Stimulated activated CD8-positive, alpha-beta memory T cell treated with anti-CD3 and anti-CD28 coated beads, Interleukin-4, amount 100 ng/mL, for 4 hours (primary cell): ENCODE data around the gene RPS23.
"Not testable (repeated sequence)": the region's sequence is repeated elsewhere in the genome, so short reads cannot be mapped to it uniquely, and the experiment has no call there.

ENCODE experiments used
- DNase-seq, 2 donors: peaks; one replicate each; pipeline ENCODE4 v3.0.0-alpha.2; 2020; ENCODE audit warnings: low read depth in 2 of 2, low spot score in 1 of 2

RPS23 gene

DNA sequence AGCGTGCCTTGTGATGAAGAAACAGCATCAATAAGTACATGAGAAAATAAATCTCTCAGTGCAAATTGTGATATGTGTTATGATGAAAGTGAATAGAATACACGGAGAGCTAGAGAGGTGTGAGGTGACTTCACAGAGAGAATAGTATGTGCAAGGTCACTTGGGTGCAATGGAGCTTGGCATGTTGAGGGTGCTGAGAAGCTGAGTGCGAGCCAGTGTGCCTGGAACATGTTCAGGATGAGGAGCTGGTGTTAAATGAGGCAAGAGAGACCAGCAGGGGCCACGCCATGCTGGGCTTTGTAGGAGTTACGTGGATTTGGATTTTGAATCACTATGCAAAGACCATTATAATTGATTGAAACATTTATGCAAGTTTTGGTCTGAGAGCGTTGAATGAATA, 12.8 kb upstream of the RPS23 start:
- no peak for DNase-seq

DNA sequence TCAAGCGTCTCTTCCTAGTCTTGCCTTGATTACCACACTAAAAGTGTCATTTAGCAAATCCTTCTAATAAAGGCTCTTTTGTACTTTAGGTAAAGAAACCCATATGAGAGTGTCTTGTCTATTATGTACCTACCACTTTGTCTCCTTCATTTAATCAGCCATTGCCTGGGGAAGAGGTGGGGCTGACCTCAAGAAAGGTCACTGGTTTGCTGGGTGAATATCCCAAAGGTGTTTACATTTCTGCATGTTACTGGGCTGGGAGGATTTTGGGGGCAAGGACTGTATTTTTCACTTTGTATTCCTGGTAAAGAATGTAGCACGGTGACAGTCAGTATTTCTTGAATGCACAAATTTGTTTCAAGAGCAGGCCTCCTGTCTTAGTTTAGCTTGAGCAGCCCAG, 11.9 kb upstream of the RPS23 start:
- DNase-seq, result no peak

DNA sequence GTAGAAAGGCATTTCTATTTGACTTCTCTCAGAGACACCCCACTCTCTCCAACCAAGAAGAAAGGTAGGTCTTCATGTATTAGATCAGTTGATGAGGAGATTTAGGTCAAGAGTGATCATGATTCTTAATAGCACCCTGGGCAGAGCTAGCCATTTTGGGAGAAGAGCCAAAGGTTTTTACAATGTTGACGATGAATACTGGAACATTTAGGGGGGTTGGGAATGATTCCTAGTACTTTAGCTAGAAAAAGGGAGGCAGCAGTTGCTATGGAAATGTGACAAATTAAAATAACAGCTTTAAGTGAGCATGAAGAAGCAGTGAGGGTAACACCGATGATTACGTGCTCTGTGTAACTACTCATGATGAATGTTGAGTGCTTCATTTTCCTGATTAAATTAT, 9.5 kb upstream of the RPS23 start:
- DNase-seq, result no peak

DNA sequence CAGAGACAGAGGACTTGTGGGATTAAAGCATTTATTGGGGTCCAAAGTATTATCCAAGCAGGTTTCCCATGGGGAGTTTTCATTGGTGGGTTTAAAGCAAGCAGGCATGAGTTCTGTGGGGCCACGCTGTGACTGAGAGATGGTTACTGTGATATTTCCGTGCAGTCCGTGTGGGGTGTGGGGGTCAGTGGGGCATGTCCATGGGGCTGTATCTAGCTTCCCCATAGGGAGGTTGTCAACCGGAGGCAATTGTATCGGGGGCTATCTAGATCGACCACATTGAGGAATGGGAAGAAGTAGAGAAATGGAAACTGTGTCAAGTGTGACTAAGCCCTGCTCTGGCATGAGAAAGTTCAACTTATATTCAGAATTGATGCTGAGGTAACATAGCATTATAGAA, 7.1 kb upstream of the RPS23 start:
- DNase-seq, result no peak

DNA sequence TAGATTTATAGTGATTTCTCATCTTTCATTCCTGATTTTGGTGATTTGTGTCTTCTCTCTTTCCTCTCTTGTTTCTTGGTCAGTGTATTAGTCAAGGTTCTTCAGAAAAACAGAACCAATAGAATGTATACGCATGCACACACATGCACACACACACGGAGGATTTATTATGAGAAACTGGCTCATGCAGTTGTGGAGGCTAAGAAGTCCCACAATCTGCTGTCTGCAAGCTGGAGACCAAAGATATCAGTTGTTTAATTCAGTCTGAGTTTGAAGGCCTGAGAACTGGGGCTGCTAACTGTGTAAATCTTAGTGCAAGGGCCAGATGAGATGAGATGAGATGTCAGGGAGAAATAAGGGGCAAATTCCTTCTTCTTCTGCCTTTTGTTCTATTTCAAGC, 5.7 kb upstream of the RPS23 start:
- DNase-seq, result no peak

DNA sequence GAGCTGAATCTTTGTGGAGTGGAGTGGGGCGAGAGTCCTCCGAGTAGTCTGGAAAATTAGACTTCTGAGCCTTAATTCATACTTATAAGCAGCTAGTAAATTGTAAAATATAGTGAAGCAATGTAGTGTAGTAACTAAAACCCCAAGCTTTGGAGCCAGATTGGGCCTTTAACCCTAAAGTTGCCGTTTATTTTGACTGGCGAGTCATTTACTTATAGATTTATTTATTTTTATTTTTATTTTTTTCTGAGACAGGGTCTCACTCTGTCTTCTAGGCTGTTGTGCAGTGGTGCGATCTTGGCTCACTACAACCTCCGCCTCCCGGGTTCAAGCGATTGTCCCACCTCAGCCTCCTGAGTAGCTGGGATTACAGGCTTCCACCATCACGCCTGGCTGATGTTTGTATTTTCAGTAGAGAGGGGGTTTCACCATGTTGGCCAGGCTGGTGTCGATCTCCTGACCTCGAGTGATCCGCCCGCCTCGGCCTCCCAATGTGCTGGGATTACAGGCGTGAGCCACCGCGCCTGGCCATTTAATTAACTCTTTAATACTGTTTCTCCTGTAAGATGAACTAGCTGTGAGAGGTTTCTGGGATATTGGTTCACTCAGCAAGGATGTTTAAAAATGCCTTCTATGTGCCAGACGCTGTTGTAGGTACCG, 687 bp upstream of the RPS23 start:
- no peak for DNase-seq

DNA sequence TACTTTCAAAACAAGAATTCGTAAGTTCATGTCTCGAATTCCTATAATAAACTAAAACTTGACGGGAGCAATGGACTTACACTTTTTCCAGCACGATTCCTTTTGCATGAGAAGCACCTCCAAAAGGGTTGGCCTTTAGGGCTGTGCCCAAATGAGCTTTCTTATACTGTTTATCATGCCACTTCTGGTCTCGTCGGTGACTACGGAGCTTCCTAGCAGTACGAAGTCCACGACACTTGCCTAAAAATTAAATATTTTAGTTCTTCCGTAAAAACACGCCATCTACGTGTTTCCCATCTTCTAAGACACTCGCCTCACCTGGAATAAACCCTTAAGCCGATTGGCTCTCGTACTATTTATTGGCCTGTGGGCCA, 554 bp downstream of the RPS23 start:
- DNase-seq, result no peak

DNA sequence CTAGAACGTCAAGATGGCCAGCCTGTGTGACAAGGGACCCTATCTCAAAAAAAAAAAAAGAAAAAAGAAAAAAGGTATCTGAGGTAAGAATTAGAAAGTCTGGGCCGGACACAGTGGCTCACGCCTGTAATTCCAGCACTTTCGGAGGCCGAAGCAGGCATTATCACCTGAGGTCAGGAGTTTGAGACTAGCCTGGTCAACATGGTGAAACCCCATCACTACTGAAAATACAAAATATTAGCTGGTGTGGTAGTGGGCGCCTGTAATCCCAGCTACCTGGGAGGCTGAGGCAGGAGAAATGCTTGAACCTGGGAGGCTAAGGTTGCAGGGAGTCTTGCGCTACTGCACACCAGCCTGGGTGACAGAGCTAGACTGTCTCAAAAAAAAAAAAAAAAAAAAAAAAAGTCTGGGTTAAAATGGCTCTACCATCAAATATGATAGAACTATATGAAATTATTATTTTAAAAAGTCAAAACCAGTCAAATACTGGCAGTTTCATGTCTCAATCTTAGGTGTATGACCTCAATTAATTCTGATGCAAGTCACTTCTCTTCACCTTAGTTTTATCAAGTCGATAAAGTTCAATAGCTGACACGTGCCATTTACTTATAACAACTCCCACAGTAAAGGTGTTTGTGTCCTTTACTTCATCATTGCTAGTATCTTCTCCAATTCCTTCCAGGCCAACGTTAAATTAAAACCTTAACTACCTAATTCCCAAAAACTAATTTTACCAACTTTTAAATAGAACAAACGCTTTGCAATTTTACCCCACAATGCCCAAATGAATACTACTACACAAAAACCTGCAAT, 1.1 kb downstream of the RPS23 start:
- DNase-seq, result no peak

DNA sequence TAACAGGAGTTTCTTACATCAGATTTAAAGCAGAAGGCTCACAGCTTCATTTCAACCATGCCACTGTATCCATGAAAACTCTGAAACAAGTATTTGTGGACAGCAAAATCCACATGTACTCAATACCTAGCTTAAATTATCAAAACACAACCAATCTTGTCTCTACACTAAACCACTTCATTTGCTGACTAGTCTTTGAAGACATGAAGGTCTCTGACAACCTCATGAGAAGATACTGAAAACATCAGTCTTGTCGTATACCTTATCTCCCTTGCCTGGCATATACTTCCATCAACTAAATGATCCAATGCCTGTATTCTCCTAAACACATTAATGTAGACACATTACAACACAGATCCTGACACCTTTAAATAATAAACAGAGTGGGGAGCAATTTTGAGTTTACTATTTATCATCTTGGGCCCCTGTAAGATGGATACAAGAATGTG, 2.9 kb downstream of the RPS23 start:
- DNase-seq, result no peak

DNA sequence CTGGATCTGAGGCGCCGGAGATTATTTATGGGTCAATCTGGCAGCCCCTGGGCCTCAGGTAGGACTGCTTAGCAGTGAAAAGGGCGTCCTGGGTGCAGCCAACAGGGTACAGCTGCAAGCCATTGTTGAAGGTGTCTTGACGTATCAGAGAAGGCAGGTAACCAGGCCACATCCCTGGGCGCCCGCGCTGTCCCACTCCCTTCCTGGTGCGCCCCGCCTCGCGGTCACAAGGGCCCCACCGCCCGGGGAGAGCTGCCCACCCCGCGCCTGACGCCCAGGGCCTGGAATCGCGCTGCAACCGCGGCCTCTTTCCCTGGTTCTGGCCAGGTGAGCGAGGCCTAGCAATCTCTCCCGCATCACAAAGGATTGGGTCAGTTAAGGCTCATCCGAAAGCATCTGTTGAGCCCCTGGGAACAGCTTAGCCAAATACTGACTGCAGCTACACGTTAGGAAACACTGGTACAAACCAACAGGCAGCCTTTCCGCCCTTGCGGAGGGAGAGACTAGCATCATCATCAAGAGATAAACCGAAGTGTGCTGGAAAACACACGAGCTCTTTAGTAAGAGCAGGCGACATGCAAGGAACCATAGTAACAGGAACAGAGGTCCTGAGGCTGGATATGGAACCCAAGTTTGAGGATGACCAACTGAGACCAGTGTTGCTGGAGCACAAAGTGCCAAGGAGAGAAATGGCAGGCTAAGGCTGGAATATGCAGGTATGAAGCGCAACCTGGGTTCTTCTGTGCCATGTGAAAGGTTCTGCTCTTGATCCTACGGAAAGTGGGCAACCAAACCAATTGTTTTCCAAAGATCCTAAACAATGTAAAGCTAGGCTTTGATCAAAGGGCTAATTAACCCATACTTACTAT, 3.6 kb downstream of the RPS23 start:
- DNase-seq, result no peak

DNA sequence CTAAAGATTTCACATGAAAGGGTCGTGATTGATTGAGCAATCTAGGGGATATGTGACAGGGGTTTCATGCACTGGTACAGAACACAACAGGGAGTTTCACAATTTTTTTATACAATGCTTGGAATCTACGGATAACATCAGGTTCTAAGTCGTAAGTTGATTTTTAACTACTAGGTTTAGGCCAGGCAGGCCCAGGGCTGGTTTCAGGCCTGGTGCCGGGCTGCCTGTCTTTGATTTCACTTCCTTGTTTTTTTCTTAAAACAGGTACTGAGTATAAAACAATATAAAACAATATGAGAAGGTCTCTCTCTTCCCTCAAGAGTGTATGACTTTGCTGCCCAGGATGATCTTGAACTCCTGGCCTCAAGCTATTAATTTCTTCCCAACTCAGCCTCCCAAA, 4.7 kb downstream of the RPS23 start:
- not testable (repeated sequence) for DNase-seq

DNA sequence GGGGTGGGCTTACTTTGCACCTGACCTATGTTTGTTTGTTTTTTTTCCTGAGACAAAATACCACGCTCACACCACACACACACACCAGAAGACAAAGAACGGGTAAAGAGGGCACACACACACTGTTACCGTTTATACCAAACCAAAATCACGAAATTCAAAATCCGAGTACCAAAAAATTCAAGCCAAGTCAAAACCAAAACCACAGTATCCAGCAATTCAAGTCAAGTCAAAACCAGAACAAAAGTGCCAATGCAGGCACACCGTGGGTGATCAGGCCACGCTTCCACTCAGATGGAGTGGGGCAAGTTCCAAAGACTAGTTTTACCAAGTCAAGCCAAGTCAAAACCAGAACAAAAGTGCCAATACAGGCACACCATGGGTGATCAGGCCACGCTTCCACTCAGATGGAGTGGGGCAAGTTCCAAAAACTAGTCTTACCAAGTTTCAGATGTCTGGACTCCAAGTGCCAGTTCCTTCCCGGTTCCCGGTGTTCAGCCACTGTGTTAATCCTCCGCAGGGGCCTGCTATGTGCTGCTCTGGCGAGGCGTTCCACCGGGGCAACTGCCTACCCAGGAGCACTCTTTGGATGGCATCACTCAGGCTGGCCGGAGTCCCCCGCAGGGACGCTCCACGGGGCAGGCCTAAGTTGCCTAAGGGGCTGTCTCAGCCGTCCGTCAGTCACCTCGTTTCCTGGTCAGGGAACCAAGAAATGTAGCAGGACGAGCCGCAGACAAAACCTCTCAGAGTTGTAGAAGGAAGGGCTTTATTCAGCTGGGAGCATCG, 5.4 kb downstream of the RPS23 start:
- not testable (repeated sequence) for DNase-seq

DNA sequence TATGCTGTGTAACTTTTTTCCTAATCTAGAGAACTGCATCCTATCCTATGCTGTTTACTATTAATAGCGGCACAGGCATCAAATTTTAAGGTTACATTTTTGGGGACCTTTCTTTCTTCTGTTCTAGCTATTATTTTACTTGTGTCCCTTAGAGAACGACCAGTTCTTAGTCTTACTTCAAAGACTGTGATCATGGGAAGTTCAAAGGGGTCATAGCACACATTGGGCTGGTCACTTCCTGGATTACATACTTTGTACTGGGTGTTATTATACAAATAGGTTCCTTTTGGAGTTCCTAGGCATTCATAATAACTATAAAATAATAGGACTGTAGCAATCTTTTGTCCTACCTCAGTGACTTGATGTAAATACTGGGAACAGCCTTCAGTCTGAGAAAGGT, 8.8 kb downstream of the RPS23 start:
- not testable (repeated sequence) for DNase-seq

DNA sequence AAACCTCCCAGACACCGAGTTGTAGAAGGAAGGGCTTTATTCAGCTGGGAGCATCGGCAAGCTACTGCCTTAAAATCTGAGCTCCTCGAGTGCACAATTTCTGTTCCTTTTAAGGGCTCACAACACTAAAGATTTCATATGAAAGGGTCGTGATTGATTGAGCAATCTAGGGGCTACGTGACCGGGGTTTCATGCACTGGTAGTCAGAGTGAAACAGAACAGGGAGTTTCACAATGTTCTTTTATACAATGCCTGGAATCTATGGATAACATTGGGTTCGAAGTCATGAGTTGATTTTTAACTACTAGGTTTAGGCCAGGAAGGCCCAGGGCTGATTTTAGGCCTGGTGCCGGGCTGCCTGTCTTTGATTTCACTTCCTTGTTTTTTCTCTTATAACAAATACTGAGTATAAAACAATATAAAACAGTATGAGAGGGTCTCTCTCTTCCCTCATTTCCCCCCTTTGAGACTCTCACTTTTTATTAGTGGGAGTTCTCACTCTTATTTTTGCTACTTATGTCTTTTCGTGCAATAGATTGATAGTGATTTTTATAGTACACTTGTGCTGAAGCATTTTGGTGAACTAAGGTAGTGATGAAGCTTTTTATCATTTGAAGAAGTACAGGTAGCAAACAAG, 10.7 kb downstream of the RPS23 start:
- DNase-seq, result not testable (repeated sequence)

DNA sequence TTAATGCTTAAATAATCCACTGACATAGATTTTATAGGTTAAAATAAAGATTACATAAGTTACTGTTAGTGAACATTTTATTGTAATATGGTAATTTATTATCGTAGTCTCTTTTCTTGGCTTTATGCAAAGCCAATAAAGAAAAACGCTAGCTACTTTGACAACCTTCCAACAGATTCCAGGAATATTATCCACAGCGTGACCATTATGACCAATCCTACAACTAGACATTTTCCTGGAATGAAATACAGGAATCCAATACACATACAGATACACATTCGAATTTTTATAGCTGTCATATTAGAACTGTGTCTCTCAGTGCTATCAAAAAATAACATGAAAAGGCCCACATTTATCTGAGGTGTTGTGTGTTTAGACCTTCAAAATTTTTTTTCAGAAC, 13.1 kb downstream of the RPS23 start:
- DNase-seq, result no peak

DNA sequence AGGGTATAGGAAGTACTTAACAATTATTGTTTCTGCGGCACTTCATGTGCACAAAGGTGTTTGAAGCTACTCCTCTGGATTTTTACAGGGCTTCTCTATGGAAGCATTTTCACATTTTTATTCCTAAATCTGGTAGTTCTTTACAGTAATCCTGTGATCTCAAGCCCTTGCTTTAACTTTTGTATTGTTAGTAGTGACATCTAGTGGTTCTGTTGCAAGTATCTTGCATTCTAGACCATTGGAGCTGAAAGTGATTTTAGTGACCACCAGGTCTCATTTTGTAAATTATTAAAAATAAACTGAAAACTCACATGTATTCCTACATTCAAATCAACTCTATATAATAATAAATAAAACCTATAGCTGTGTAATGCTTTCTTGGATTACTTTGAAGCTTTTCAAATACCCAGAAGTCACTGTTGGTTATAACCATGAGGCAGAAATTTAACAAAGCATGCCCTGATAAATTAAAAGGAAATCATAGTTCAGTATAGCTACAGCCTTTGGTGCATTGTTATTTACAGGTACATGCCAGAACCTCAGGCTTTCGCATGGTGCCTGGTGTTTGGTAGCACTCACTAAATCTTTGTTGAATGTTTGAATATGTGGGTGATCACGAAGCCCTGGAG, 18.9 kb downstream of the RPS23 start:
- no peak for DNase-seq

DNA sequence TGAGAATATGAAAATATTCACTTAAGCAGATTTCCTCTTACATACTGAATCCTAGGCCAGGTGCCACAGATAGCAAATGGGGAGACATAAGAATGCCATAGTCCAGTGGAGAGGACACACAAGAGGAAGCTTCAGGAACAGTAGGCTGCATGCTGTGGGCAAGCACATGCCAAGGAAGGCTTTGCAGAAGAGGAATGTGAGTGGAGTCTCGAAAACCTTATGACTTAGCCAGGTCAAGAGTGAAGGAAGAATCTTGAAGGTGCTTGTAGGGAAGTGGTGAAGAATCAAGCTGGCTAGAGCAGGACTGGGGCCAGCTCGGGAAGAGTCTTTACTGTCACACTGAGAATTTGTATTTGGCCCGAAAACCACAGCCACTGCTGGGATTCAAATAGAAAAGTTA, 20.4 kb downstream of the RPS23 start:
- DNase-seq, result no peak

DNA sequence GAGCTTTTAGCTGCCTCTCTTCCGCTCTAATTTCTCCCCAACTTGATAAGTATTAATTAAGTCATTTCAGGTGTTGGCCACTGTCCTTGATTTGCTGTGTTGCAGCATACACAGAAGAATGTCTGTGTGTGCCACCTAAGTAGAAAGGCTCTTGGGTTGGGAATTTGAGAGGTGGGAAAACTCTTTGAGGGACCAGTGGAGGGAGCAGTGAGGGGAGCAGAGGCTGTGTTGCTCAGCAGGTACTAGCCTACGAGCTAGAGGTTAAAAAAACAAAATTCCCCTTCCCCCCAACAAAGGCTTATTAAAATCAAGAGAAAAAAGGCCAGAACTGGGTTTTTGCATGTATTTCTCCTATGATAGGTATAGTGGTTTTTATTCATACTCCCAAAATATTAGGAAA, 20.9 kb downstream of the RPS23 start:
- no peak for DNase-seq

DNA sequence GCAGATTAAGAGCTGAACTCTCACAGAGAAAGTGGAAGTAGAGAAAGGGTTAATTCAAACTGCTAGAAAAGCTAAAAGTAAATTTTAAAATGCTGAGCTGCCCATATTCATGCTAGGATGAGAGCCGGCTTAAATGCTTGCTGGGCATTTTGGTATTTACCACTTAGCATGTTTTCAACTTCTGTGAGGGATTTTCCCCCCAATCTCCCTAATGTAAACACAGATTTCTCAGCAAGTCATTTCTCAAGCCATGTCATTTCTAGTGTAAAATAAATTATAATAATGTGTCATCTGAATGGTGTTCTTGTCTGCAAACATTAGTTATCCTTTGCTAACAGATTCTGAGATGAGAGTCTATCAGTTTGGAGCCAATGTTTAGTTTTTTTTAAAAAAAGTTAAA, 22.3 kb downstream of the RPS23 start:
- no peak for DNase-seq

DNA sequence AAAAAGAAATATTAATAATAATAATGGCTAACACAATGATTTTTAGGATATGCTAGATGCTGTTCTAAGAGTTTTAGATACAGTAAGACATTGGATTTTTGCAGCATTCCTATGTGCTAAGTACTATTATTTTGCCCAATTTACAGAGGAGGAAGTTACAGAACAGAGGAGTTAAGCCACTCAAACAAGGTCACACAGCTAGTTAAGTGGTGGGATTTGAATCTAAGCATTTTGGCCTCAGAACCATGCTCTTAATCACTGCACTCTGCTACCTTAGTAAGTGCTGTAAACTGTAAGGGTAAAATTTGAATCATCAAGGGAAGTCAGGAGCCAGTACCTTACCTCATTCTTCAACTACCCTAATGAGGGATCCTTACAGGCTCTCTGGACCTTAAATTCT, 25.4 kb downstream of the RPS23 start:
- no peak for DNase-seq
